ENCODE data around the gene PRCP.
A peak's percentile ranks its signal among the peaks of the same experiment; 100 is the strongest.
"Not testable (repeated sequence)": the region's sequence is repeated elsewhere in the genome, so short reads cannot be mapped to it uniquely, and the experiment has no call there.

The PRCP gene

GRCh38 chr11:82900277-82901164 is at the start of gene PRCP:
Gene PRCP, minus strand, starts transcription at chr11:82900430. Its CDS starts 28 bp downstream, at chr11:82900402.
- DNase-seq, result peak; percentile 73 to 76

DNA sequence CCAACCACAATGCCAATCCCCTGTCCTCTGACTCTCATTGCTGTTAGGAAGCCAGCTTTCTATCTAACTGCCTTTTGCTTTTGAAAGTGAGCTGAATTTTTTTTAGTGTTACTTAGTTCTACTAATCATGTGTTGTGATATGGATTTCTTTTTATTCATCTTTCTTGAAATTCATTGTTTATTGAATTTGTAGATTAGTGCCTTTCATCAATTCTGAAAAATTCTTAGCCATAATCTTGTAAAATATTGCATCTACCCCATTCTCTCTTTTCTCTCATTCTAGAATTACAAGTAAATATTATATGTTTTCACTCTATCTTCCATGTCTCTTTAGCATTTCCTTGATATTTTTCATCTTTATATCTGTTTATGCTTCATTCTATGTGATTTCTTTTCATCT is 49.1 kb upstream of the PRCP start:
- DNase-seq, result no peak

- DNase-seq, result no peak
Observed at GRCh38 chr11:82945682-82946081, 45.5 kb upstream of the PRCP start.

GRCh38 chr11:82945041-82945440 is 44.8 kb upstream of the PRCP start:
- DNase-seq, result not testable (repeated sequence)

DNA sequence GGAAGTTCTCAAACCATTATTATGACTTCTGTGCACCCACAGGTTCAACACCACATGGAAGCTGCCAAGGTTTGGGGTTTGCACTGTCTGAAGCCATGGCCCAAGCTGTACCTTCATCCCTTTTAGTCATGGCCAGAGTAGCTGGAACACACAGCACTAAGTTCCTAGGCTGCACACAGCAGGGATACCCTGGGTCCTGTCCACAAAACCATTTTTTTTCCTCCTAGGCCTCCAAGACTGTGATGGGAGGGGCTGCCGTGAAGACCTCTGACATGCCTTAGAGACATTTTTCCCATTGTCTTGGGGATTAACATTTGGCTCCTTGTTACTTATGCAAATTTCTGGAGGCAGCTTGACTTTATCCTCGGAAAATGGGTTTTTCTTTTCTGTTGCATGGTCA is 44.0 kb upstream of the PRCP start:
- no peak for DNase-seq

- DNase-seq, result not testable (repeated sequence)
Observed at GRCh38 chr11:82943430-82943829, 43.2 kb upstream of the PRCP start.

DNA sequence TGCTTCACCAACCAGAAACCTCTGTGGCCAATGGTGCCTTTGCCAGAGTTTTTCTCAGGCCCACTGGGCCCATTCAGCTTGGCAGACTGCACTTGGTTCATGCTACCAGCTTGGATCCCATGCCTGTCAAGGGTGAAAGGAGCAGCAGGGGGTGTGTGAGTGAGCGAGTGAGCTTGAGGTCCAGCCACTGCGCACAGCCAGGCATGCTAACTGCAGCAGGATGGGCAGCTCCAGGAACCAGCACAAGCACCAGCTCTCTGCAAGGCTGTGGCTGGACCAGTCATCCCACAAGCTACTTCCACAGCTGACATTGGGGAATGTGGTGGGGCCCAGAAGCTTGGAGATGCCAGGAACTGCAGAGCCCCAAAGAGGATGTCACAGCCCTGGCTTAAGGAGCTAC is 42.1 kb upstream of the PRCP start:
- no peak for DNase-seq

GRCh38 chr11:82939456-82939855 is 39.2 kb upstream of the PRCP start:
- DNase-seq, result no peak

GRCh38 chr11:82937554-82937953 is 37.3 kb upstream of the PRCP start:
- DNase-seq, result no peak

GRCh38 chr11:82936261-82936660 is 36.0 kb upstream of the PRCP start:
- no peak for DNase-seq

GRCh38 chr11:82932564-82932963 is 32.3 kb upstream of the PRCP start:
- DNase-seq, result no peak

- DNase-seq, result no peak
Observed at GRCh38 chr11:82930734-82931133, 30.5 kb upstream of the PRCP start.

- no peak for DNase-seq
Observed at GRCh38 chr11:82930229-82930628, 30.0 kb upstream of the PRCP start.

- DNase-seq, result no peak
Observed at GRCh38 chr11:82929121-82929520, 28.9 kb upstream of the PRCP start.

DNA sequence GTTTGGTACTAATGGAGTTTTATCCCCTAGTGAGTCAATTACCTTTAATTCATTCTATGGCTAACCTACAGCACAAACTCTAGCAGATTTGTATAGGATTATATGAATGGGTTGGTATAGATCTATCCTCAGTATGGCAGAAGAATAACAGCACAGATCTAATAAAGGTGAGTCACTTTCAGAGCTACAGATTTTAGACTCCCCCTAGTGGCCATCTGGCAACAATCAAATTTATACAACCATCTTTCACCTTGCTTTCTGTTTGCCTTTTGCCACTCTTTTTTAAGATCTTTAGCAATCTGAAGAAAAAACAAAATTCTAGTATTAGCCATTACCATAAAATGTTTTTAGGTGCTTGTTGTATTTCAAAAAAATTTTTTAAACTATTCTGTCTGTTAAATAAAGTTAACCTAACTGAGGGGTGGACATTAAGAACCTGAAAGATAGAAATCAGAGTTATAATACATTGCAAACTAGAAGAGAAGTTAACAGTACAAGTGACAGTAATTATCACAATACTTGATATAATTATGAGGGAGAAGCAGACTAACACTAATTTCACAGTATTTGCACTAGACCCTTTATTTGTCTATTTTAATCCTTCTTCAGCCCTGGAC is 27.1 kb upstream of the PRCP start:
- peak in 1 of 2 donors; percentile 12 for DNase-seq

- DNase-seq, result no peak
Observed at GRCh38 chr11:82924522-82925224, 24.4 kb upstream of the PRCP start.

DNA sequence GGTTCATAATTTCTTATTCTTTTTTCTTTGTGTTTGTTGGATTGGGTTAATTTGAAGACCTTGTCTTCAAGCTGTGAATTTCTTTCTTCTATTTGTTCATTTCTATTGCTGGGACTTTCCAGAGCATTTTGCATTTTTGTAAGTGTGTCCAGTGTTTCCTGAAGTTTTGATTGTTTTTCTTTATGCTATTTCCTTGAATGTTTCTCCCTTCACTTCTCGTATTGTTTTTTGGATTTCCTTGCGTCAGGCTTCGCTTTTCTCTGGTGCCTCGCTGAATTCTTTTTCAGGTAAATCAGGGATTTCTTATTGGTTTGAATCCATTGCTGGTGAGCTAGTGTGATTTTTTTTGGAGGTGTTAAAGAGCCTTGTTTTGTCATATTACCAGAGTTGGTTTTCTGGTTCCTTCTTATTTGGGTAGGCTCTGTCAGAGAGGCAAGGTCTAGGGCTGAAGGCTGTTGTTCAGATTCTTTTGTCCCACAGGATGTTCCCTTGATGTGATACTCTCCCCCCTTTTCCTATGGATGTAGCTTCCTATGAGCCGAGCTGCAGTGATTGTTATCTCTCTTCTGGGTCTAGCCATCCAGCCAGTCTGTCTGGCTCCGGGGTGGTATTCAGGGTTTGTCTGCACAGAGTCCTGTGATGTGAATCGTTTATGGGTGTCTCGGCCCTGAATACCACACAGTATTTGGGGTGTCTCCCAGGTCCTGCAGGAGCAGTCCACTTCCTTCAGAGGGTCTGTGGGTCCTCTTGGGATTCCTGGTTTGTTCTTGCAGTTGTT is 22.4 kb upstream of the PRCP start:
- not testable (repeated sequence) for DNase-seq

- DNase-seq, result not testable (repeated sequence)
Observed at GRCh38 chr11:82920227-82920626, 20.0 kb upstream of the PRCP start.

DNA sequence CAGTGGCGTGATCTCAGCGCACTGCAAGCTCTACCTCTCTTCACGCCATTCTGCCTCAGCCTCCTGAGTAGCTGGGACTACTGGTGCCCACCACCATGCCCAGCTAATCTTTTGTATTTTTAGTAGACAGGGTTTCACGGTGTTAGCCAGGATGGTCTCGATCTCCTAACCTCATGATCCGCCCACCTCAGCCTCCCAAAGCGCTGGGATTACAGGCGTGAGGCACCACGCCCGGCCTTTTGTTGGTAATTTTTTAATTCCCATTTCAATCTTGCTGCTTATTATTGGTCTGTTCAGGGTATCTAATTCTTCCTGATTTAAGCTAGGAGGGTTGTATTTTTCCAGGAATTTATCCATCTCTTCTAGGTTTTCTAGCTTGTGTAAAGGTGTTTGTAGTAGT is 19.6 kb upstream of the PRCP start:
- DNase-seq, result not testable (repeated sequence)

GRCh38 chr11:82909015-82909640 is 8.9 kb upstream of the PRCP start:
- DNase-seq, result no peak

DNA sequence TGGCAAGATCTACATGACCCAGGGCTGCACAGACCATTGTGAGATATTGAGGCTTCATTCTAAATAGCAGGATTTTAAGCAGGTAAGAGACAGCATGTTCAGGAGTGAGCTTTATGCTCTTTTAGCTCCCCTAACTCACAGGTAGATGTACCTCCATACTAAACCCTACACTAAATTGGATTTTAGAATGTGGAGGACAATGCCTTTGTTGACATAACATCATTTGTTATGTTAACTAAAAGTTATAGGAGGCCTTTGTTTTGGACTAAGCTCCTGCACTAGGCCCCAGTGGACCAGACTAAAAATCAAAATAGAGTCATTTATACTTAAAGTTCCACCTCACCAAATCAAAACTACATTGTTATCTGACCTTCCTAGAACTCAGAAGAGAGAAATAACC is 8.1 kb upstream of the PRCP start:
- no peak for DNase-seq

DNA sequence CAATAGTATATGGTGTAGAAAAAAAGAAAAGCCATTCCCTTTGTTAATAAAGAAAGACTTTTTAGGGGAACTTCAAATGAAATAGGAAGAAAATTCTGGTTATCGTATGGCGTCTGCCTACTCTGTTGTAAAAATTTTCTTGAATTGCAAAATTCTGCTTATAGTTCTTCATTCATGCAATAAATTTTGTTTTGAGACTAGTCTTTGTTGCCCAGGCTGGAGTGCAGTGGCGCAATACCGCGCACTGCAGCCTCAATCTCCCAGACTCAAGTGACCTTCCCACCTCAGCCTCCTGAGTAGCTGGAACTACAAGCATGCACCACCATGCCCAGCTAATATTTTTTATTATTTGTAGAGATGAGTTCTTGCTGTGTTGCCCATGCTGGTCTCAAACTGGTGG is 7.1 kb upstream of the PRCP start:
- DNase-seq, result no peak

Data from bone marrow (tissue), 2 donors.